ENCODE data around the gene RABEP1.
"Not testable (repeated sequence)": the region's sequence is repeated elsewhere in the genome, so short reads cannot be mapped to it uniquely, and the experiment has no call there.

Gene RABEP1

DNA sequence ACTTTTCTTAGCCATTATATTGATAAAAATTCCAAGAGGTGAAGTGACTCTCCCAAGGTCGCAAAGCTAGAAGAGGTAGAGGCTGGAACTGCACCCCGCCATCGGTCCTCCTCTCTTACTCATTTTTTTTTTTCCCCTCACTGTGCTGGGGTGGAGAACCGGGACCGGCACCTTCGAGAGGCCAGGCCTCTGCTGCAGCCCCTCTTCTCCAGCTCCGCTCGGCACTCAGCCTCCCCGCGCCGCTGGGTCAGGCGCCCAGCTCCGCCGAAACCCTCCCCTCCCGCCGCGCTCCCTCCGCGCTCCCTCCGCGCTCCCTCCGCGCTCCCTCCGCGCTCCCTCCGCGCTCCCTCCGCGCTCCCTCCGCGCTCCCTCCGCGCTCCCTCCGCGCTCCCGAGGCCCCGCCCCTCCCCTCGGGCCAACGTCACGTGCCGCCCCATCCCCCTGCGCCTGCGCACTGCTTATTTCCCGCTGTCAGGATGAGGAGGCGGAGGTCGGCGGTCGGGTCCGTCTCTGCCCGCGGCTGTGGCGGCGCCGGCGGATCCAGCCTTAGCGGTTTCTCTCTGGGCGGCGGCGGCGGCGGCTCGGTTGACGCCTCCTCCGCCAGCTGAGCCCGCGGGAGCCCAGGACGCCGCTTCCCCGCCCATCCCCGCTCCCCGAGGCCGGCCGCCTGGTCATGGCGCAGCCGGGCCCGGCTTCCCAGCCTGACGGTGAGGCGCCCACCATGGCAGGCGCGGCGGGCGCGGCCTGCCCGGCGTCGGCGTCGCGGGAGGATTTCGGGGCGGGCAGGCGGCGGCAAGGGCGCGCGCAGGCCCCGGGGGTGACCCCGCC lies at the start of gene RABEP1:
RABEP1 (plus strand) TSS at position 471 of the 828 bp plus-strand sequence; CDS start at position 674, 203 bp downstream.
- peak; percentile 92 for DNase-seq

- DNase-seq = not testable (repeated sequence)
Measured at GRCh38 chr17:5233492-5233891, 48.6 kb upstream of the RABEP1 start.

DNA sequence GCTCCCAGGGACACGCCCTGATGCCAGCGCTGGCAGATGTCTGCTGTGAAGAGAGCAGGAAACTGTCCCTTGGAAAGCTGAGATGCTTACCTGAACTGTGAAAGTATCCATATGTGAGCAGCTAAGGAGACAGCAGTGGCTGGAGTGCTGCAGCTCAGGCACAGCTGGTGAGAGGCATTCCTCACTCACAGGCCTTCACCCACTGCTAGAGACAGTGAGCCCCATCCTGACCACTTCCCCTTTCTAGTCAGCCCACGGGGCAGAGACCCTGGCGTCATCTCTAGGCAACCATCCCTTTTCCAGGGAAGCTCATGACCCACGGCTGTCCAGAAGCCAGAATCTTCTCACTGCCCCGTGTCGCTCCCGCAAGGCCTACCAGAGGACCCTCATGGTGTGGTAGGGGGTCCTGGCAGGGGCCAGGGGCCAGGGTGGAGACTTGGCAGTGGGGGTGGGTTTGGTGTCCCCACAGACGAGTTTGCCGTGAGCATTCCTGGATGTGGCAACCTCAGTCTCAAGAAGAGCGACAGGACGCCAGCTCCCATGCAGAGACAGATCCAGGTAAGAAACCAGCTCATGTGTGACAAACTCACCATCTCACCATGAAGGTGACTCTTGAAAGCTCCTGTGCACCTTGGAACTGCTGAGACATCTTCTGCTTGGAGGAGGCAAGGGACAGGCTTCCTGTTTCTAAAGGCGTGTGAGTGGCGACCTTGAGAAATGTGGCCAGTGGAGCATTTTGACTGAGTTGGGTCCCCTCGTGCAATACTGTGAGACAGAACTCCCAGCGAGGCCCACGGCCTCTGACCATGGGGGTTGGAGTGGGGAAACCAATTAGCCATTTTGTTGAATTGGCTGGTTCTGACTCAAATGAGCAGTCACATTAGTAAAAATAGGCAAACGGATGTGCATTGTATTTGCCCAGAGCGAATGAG lies 47.2 kb upstream of the RABEP1 start, which contains the start of gene SCIMP:
SCIMP (minus strand) TSS at position 216 of the 932 bp plus-strand sequence; CDS start at position 111, 105 bp downstream.
- no peak for DNase-seq

GRCh38 chr17:5236938-5237540 lies 45.0 kb upstream of the RABEP1 start:
- DNase-seq = no peak

- peak; percentile 15 for DNase-seq
Measured at GRCh38 chr17:5237541-5238016, 44.5 kb upstream of the RABEP1 start.

DNA sequence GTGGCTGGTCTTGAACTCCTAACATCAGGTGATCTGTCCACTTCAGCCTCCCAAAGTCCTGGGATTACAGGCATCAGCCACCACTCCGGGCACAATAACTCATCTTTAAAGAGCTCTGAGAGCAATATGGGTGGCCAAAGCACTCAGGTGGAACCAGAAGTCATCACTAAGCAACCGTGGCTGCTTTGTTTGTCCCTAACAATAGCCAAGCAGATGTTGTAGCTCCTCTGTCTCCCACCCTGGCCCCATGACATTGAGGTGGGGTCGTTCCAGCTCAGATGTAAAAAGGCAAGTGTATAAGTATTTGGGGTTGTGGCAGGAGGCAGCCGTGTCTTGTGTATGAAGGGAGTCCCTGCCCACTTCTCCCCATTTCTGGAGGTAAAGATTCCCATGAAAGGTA lies 43.8 kb upstream of the RABEP1 start:
- no peak for DNase-seq

- not testable (repeated sequence) for DNase-seq
Measured at GRCh38 chr17:5239769-5240168, 42.3 kb upstream of the RABEP1 start.

DNA sequence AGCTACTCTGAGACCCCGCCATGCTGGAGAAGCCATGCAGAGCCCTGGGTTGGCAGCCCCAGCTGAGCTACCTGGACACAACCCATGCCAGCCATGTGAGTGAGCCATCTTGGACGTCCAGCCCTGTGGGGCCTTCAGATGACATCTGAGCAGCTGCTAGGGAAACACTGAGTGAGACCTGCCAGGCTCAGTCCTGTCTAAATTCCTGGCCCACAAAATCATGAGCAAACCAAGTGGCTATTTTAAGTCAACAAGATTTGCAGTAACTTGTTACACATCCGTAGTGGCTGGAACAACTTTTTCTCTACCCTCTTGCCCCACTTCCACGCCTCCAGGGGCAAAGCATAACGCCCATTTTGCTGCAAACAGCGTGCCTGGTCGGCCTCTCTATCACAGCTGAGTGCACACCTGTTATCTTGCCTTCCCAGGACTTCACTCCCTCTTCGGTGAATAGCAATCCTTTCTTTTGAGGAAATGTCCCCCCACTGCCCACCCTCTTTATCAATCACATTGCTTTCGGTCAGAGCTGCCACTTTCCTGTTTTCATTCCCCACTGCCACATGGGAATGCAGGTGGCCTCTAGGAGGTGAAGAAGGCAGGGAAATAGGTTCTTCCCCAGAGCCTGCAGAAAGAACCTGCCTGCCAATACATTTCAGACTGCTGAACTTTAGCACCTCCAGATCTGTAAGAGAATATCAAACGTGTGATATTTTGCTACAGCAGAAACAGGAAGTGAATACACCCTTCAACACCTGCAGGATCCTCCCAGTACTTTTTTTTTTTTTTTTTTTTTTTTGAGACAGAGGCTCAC lies 40.0 kb upstream of the RABEP1 start:
- DNase-seq = no peak

- no peak for DNase-seq
Measured at GRCh38 chr17:5247621-5248020, 34.5 kb upstream of the RABEP1 start.

DNA sequence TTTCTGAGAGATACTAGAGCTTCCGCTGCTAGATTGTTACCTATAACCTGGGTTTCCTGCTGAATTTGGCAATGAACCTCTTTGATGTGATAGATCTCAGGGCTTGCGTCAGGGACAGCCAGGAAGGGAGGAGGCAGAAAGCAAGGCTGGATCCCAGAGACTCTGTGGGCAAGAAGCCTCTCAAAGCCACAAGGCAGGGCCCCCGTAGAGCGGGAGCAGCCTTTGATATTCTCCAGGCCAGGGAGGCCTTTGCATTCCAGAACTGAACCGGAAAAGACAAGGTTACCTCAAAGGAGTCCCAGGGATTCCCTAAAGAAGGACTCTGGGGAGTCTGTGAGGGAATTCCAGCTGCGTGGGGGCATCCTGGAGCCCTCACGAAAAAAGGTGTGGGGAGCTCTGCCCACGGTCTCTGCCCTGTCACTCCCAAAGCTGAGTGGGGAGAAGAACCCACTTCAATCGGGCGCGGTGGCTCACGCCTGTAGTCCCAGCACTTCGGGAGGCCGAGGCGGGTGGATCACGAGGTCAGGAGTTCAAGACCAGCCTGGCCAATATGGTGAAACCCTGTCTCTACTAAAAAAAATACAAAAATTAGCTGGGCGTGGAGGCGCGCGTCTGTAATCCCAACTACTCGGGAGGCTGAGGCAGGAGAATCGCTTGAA lies 33.1 kb upstream of the RABEP1 start:
- no peak for DNase-seq

DNA sequence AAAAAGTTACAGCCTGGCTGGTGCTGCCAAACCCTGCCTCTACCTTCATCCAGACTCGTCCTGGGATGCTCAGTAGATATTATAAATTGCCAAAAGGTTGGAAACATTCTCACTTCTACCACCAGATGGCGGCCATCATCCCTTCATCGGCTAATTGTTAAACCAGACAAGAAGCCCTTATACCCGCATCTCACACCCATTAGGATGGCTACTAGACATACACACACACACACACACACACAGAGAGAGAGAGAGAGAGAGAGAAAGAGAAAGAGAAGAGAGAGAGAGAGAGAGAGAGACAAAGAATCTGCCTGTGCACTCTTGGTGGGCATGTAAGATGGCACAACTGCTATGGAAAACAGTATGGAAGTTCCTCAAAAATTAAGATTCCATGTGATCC lies 32.5 kb upstream of the RABEP1 start:
- DNase-seq = peak; percentile 56

DNA sequence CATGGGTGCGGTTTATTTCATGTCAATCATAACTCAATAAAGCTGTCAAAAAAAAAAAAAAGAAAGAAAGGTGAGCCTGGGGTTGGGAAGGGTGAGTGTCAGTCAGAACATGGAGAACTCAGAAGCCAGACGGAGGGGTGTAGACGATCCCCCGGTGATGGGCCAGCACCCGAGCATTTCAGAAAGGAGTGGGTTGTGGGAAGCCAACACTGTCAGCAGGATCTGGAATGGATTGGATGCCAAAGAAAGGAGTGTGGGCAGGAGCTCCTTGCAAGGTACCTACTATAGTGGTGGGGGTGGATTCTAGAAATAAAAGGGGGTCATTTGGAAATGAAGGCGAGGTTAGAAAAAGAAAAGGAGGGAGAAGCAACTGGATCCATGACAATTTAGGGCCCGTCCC lies 27.7 kb upstream of the RABEP1 start:
- DNase-seq = no peak

GRCh38 chr17:5254903-5255521 lies 27.1 kb upstream of the RABEP1 start:
- no peak for DNase-seq

DNA sequence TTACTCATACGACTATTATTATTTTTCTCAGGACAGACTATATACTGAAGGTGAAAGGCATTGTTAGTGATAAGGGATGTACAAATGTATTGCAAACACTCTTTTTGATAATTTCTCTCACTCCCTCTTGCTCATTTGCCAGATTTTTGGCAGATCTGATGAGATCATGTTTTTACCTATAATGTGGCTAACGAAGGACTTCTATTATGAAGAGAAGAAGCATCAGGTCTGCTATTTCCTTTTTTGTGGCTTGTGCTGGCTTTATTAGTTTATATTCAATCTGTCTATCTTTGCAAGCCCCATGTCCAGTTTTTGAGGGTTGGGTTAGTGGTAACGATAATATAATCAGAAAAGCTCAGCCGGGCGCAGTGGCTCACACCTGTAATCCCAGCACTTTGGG lies 25.0 kb upstream of the RABEP1 start:
- no peak for DNase-seq

GRCh38 chr17:5260542-5260941 lies 21.5 kb upstream of the RABEP1 start:
- DNase-seq = no peak

DNA sequence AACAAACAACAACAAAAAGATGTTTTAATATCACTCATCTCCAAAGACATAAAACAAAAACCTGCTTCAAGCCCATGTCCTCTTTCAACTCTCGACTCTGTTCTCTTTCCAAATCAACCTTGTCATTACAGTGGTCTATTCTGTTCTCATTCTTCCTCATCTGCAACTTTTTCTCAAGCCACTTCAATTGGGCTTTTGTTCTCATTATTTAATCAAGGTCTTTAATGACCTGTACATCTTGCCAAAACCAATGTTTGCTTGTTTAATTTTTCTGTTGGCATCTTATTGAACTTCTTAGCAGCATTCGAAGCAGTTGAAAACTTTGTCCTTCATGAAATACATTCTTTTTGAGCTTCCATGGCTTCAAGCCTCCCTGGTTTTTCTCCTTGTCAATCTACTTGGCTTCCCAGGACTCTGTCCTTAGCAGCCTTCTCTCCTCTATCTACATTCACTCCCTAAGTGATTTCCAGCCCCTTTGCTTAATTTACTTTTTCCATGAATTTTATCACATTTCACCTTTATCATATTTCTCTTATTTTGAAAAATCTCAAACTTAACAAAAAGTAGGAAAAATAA lies 19.6 kb upstream of the RABEP1 start:
- no peak for DNase-seq

DNA sequence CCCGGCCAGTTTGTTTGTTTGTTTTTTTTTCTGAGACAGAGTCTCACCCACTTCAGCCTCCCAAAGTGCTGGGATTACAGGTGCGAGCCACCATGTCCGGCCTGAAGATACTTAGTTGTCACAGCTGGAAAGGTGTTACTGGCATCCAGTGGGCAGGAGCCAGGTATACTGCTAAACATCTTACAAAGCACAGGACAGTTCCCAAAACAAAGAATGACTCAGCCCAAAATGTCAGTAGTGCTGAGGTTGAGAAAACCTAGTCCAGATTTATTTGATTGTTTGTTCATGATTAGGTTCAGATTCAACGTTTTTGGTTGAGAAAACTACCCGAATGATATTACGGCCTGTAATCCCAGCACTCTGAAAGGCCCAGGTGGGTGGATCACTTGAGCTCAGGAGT lies 18.6 kb upstream of the RABEP1 start:
- no peak for DNase-seq

DNA sequence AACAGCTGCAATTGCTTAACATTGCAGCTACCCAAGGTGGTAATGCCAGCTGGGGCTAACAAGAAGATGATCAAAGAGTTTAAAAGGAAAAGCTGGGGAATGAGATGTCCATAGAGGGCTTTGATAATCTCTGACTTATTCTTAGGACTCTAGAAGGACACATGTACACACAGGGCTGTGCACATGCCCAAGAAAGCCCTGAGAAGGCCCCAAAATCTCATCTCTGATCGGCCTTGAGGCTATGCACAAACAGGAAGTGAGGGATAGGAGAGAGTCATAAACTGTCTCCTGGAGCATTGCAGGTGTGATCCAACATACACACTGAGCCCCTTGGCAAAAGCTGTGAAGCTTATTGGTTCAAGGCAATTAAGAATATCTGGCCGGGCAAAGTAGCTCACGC lies 17.2 kb upstream of the RABEP1 start:
- DNase-seq = no peak

DNA sequence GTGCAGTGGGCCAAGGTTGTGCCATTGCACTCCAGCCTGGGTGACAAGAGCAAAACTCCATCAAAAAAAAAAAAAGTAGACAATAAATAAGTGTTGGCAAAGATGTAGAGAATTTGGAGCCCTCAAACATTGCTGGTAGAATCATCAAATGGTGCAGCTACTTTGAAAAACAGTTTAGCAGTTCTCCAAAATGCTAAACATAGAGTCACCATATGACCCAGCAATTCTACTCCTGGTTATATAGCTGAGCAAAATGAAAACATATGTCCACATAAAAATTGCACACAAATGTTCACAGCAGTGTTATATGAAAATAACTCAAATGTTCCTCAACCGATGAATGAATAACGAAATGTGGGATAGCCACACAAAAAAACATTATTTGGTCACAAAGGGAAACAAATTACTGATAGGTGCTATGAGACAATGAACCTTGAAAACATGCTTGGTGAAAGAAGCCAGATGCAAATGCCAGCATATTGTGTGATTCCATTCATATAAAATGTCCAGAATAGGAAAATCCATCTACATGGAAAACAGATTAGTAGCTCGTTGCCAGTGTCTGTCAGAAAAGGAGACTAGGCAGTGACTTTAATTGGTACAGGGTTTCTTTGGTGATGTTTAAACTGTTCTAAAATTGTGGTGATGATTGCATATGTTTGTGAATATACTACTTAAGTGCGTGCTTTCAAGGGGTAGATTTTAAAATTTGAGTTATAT lies 12.7 kb upstream of the RABEP1 start:
- DNase-seq = no peak

GRCh38 chr17:5272322-5272721 lies 9.8 kb upstream of the RABEP1 start:
- peak; percentile 59 for DNase-seq

Data from activated naive CD4-positive, alpha-beta T cell treated with Interleukin-2 at 50 U/mL for 16 hours (primary cell).